K562 (cell line): Measurements from ENCODE around the gene CBFA2T3. TPM values are rescaled to one million over a fixed set of nuclear protein-coding genes. Genes with fewer than 3 reads are reported as not detected.

Experiments used
- ATAC-seq: fragments of 200-7000 bp; cut with Tn5 transposase; 3 replicates; pipeline ENCODE4 v1.9.1; 2020; ENCODE audit warnings: moderate library complexity
- BruUV-seq: library from RNA; stranded (reverse); fragments of 400-500 nt; replicated peaks from 2 replicates; lab custom pipeline; 2021; lab: Mats Ljungman, UMichigan
- CTCF ChIA-PET: fragments of 300-600 bp; formaldehyde crosslinking; extraction: SDS; loops from one replicate; lab custom pipeline; 2021; ENCODE audit warnings: low intra/inter-chr PET ratio; lab: Yijun Ruan, JAX
- POLR2A ChIA-PET: fragments of 300-600, 350-650 bp; sonication (Branson Sonifier 250); formaldehyde crosslinking; extraction: SDS; loops from one replicate; lab custom pipeline; 2021; ENCODE audit warnings: antibody characterized with exemption, inconsistent platforms; lab: Yijun Ruan, JAX
- DNase-seq, 4 experiments: peaks; one replicate each; pipeline versions ENCODE4 v3.0.0 to v3.0.0-alpha.2; 2011 to 2018; ENCODE audit warnings: low spot score in 3 of 4, mixed read lengths in 3 of 4; ENCODE audit errors: extremely low read depth in 1 of 4
- FAIRE-seq: peaks from 2 replicates; lab custom pipeline; 2011; peaks lifted over from hg19 to GRCh38; lab: Jason Lieb, UNC
- H2AFZ ChIP-seq: 2 replicates; pipeline ENCODE4 v1.6.0; 2011; ENCODE audit warnings: low read depth, low read length, control low read depth, inconsistent platforms
- H3K27ac ChIP-seq: fragments of 200-600 bp; 3 replicates; pipeline ENCODE4 v1.8.0; 2011; ENCODE audit warnings: low read depth, mild to moderate bottlenecking, control low read depth, inconsistent platforms, low read length, moderate library complexity, mixed read lengths; ENCODE audit errors: extremely low read depth
- H3K27me3 ChIP-seq, 2 experiments: fragments of 300-600 bp in 1 of 2; 2 replicates in 1 of 2; 3 replicates in 1 of 2; pipeline versions ENCODE4 v1.6.0 to v1.8.0; 2011; ENCODE audit warnings: inconsistent platforms in 2 of 2, low read length in 2 of 2, mild to moderate bottlenecking in 1 of 2, mixed read lengths in 1 of 2, moderate library complexity in 1 of 2; ENCODE audit not compliant: control insufficient read depth in 2 of 2, insufficient read depth in 2 of 2
- H3K36me3 ChIP-seq: fragments of 300-600 bp; 3 replicates; pipeline ENCODE4 v1.8.0; 2011; ENCODE audit warnings: mild to moderate bottlenecking, low read length, inconsistent platforms; ENCODE audit not compliant: control insufficient read depth, insufficient read depth
- H3K4me1 ChIP-seq, 2 experiments: fragments of 200-600 bp in 1 of 2; replicated peaks in 1 of 2; 2 replicates in 1 of 2; 3 replicates in 1 of 2; pipeline versions ENCODE4 v1.5.1 to v1.8.0; 2011; ENCODE audit warnings: inconsistent platforms in 2 of 2, low read length in 2 of 2, mild to moderate bottlenecking in 1 of 2, mixed read lengths in 1 of 2, moderate library complexity in 1 of 2; ENCODE audit not compliant: control insufficient read depth in 2 of 2, insufficient read depth in 2 of 2
- H3K4me2 ChIP-seq: 2 replicates; pipeline ENCODE4 v1.6.1; 2011; ENCODE audit warnings: low read length, control low read depth, inconsistent platforms, mixed read lengths; ENCODE audit not compliant: insufficient read depth
- H3K4me3 ChIP-seq: fragments of 200-600 bp; sonication (generic), shearing (Covaris generic); 2 replicates; pipeline ENCODE4 v1.5.1; 2016; ENCODE audit warnings: control low read depth, inconsistent platforms
- H3K79me2 ChIP-seq: fragments of 200-600 bp; 3 replicates; pipeline ENCODE4 v1.8.0; 2011; ENCODE audit warnings: low read length, inconsistent platforms; ENCODE audit not compliant: control insufficient read depth, insufficient read depth
- H3K9ac ChIP-seq, 2 experiments: 2 replicates each; pipeline versions ENCODE4 v1.6.0 to v1.6.1; 2011; ENCODE audit warnings: low read depth in 2 of 2, low read length in 2 of 2, control low read depth in 1 of 2, inconsistent platforms in 1 of 2, mild to moderate bottlenecking in 1 of 2, mixed read lengths in 1 of 2; ENCODE audit not compliant: insufficient read depth in 1 of 2
- H3K9me1 ChIP-seq: one replicate; pipeline ENCODE4 v1.6.0; 2011; ENCODE audit warnings: inconsistent platforms, mild to moderate bottlenecking, low read length, moderate library complexity; ENCODE audit not compliant: control insufficient read depth, insufficient read depth
- H3K9me3 ChIP-seq: replicated peaks from 2 replicates; pipeline ENCODE4 v1.5.1; 2011; ENCODE audit warnings: low read depth, low read length, inconsistent platforms; ENCODE audit not compliant: control insufficient read depth, insufficient read depth
- H4K20me1 ChIP-seq: replicated peaks from 2 replicates; pipeline ENCODE4 v1.6.1; 2011; ENCODE audit warnings: low read length, inconsistent platforms, mixed read lengths; ENCODE audit not compliant: control insufficient read depth, insufficient read depth
- ARID1B ChIP-seq: fragments of 450-650 bp; IDR thresholded peaks from 2 replicates; pipeline ENCODE4 v1.6.1; 2016; ENCODE audit warnings: antibody characterized with exemption, mild to moderate bottlenecking, inconsistent platforms
- ATF2 ChIP-seq: sonication (generic); formaldehyde crosslinking; IDR thresholded peaks from 2 replicates; pipeline ENCODE4 v1.8.1; 2022; ENCODE audit warnings: missing genetic modification reagents
- BACH1 ChIP-seq: fragments of 200-800 bp; sonication (Bioruptor generic); IDR thresholded peaks from 2 replicates; pipeline ENCODE4 v1.6.1; 2016; ENCODE audit warnings: missing genetic modification characterization, missing compliant biosample characterization
- CBFB ChIP-seq: sonication (generic); formaldehyde crosslinking; IDR thresholded peaks from 2 replicates; pipeline ENCODE4 v1.4.0; 2020; ENCODE audit warnings: mild to moderate bottlenecking, missing genetic modification reagents
- E4F1 ChIP-seq: fragments of 250-450 bp; sonication (Bioruptor Pico); IDR thresholded peaks from 2 replicates; pipeline ENCODE4 v1.5.0; 2021; ENCODE audit warnings: mild to moderate bottlenecking, borderline replicate concordance
- HMG20A ChIP-seq: fragments of 450-650 bp; formaldehyde crosslinking; conservative IDR thresholded peaks from 2 replicates; pipeline ENCODE4 v1.4.0; 2020; ENCODE audit warnings: mild to moderate bottlenecking, mixed read lengths
- JUNB ChIP-seq: fragments of 450-650 bp; formaldehyde crosslinking; conservative IDR thresholded peaks from 2 replicates; pipeline ENCODE4 v1.4.0; 2020; ENCODE audit warnings: mild to moderate bottlenecking
- MEF2D ChIP-seq: conservative IDR thresholded peaks from 2 replicates; pipeline ENCODE4 v1.6.1; 2016; ENCODE audit warnings: low read depth, missing genetic modification characterization, missing compliant biosample characterization
- NELFE ChIP-seq: IDR thresholded peaks from 2 replicates; pipeline ENCODE4 v1.6.1; 2011; ENCODE audit warnings: mild to moderate bottlenecking; ENCODE audit not compliant: insufficient read depth, insufficient read length
- NFRKB ChIP-seq: fragments of 450-650 bp; IDR thresholded peaks from 2 replicates; pipeline ENCODE4 v1.6.1; 2016; ENCODE audit warnings: low read depth
- NRF1 ChIP-seq, 2 experiments: fragments of 450-650 bp; IDR thresholded peaks in 1 of 2; conservative IDR thresholded peaks in 1 of 2; 2 replicates each; pipeline ENCODE4 v1.6.1; 2014; ENCODE audit warnings: mild to moderate bottlenecking in 2 of 2
- PREB ChIP-seq: sonication (generic); formaldehyde crosslinking; IDR thresholded peaks from 2 replicates; pipeline ENCODE4 v1.8.1; 2023; ENCODE audit warnings: mild to moderate bottlenecking, missing genetic modification reagents
- RBM15 ChIP-seq: fragments of 200-400 bp; formaldehyde crosslinking; IDR thresholded peaks from 2 replicates; pipeline ENCODE4 v1.6.1; 2018; ENCODE audit warnings: mild to moderate bottlenecking, low read length, moderate library complexity; ENCODE audit not compliant: insufficient read depth
- RBM22 ChIP-seq: fragments of 200-400 bp; formaldehyde crosslinking; IDR thresholded peaks from 2 replicates; pipeline ENCODE4 v1.6.1; 2018; ENCODE audit warnings: low read length, low read depth; ENCODE audit not compliant: poor library complexity, severe bottlenecking
- ZBTB33 ChIP-seq: sonication (generic); formaldehyde crosslinking; IDR thresholded peaks from 2 replicates; pipeline ENCODE4 v1.8.1; 2023; ENCODE audit warnings: mild to moderate bottlenecking, missing genetic modification reagents
- ZNF143 ChIP-seq: sonication (generic); formaldehyde crosslinking; IDR thresholded peaks from 2 replicates; pipeline ENCODE4 v1.9.0; 2022; ENCODE audit warnings: mild to moderate bottlenecking, missing genetic modification reagents
- WGBS: fragments of 100-300 bp; shearing (Covaris generic); methylation state at CpG from one replicate; pipeline ENCODE4 v1.1.6; 2016; ENCODE audit warnings: low coverage, mixed read lengths; ENCODE audit not compliant: insufficient coverage; ENCODE audit errors: missing lambda C conversion rate; 5-methylcytosine and 5-hydroxymethylcytosine counted together
- in situ Hi-C: fragments of 300-500 bp; cut with MboI; formaldehyde crosslinking; loops from 4 replicates; pipeline ENCODE4 v1.15.0; 2018; ENCODE audit warnings: inconsistent platforms, mixed read lengths
- intact Hi-C: fragments of 100-400 bp; cut with micrococcal nuclease; formaldehyde crosslinking; loops from 2 replicates; pipeline ENCODE4 v1.14.2; 2022
- polyA plus RNA-seq, 8 experiments: library from polyadenylated mRNA; depleted of rRNA in 4 of 8; stranded (reverse) in 5 of 8; unstranded in 3 of 8; fragments of >200 nt; fragmentation: Nextera tagmentation in 2 of 8; fragmentation: Illumina TruSeq in 1 of 8; extraction: Ambion mirVana in 2 of 8; extraction: Trizol in 1 of 8; gene quantifications; 2 replicates each; pipeline versions ENCODE4 v1.2.1 to v1.2.3, GENCODE V29; 2011 to 2014; ENCODE audit warnings: inconsistent platforms in 1 of 8, missing spikeins in 1 of 8
- total RNA-seq, 7 experiments: library from RNA; depleted of rRNA in 6 of 7; stranded (reverse); fragments of >200 nt in 6 of 7; fragmentation: Illumina TruSeq in 2 of 7; extraction: Trizol in 2 of 7; gene quantifications; 2 replicates each; pipeline versions ENCODE4 v1.2.1 to v1.2.3, GENCODE V29; 2011 to 2021; ENCODE audit warnings: low replicate concordance in 1 of 7

CBFA2T3 gene
- total and polyA plus RNA-seq, 9 of the 15 experiments (the other 6 are each of a cell fraction or from before 2014, with no cell fraction given), result 2.3 to 145 (median 6.7) TPM

GRCh38 chr16:88906020-88906419, 71.0 kb downstream of the CBFA2T3 start:
- intact Hi-C loops (no loop called here), in situ Hi-C loops (no loop called here)
- ChIA-PET CTCF (no interaction called here), POLR2A (interaction anchor here (0.7 to 1.0 kb wide), 2 partner anchors 16 to 25 kb away, joined by 3 to 4 read pairs; no protein-coding TSS in a partner anchor)
- Histone ChIP-seq H3K36me3 (peaks cover 73% of the 10 kb centered on the region; the same call in 2 of the 3 replicates), H2AFZ (no peak overlapping the region), H3K79me2 (peaks cover 94% of the 10 kb centered on the region), H3K27me3 (no peaks in the 10 kb centered on the region), H4K20me1 (peaks cover 79% of the 10 kb centered on the region), H3K9ac (no peak overlapping the region), H3K27ac (no peak overlapping the region), H3K9me3 (no peaks in the 10 kb centered on the region), H3K4me3 (no peak overlapping the region), H3K4me1 (peaks cover 8 to 94% of the 10 kb centered on the region in 2 experiments; a peak in 4 of 5 replicates), H3K9me1 (peaks cover 18% of the 10 kb centered on the region), H3K4me2 (no peak overlapping the region)
- 38% methylated on average over 14 of the region's 16 CpGs for WGBS
- ATAC-seq, result peak; percentile 63
- no TSS peak for BruUV-seq
- peak; percentile 19 for FAIRE-seq
- peak in 1 of 4 experiments; percentile 39 for DNase-seq
- TF ChIP-seq RBM15 (no peak), HMG20A (no peak), JUNB (CRISPR knock-in tag) (no peak), ZNF143 (no peak), BACH1 (tag) (no peak), ATF2 (no peak), PREB (no peak), CBFB (no peak), ARID1B (no peak), NFRKB (no peak), NELFE (no peak), E4F1 (CRISPR knock-in tag) (no peak), RBM22 (peak; percentile 51), ZBTB33 (peak; percentile 9; the same call in 1 of the 2 replicates), NRF1 (conservative IDR thresholded peaks at IDR 0.05 in 1 of 2, IDR thresholded peaks at IDR 0.05 in 1 of 2) (0 out of 4 replicates have a peak, but pooled peaks of 1 of the 2 experiments have one; percentile 21), MEF2D (tag) (no peak)
